Stimulated activated CD8-positive, alpha-beta memory T cell treated with anti-CD3 and anti-CD28 coated beads, Interleukin-12 subunit alpha, Interleukin-12 subunit beta, amount 100 ng/mL, for 1 hour (primary cell): ENCODE results near the gene NCAPG2.

Experiments
- DNase-seq: peaks from one replicate; pipeline ENCODE4 v3.0.0-alpha.2; 2020; ENCODE audit warnings: low read depth

Gene NCAPG2

GRCh38 chr7:158734861-158735260 is 30.3 kb upstream of the NCAPG2 start:
- no peak for DNase-seq

GRCh38 chr7:158733775-158734494 is 29.3 kb upstream of the NCAPG2 start:
- DNase-seq = no peak

- no peak for DNase-seq
Measured at GRCh38 chr7:158733220-158733519, 28.6 kb upstream of the NCAPG2 start.

GRCh38 chr7:158732494-158733219 is 28.1 kb upstream of the NCAPG2 start:
- no peak for DNase-seq

- DNase-seq = no peak
Measured at GRCh38 chr7:158731761-158732160, 27.2 kb upstream of the NCAPG2 start.

GRCh38 chr7:158730383-158731346 is 26.1 kb upstream of the NCAPG2 start:
- DNase-seq = no peak

GRCh38 chr7:158729646-158730382 is 25.2 kb upstream of the NCAPG2 start:
- no peak for DNase-seq

GRCh38 chr7:158728911-158729645 is 24.5 kb upstream of the NCAPG2 start:
- DNase-seq = no peak

- DNase-seq = no peak
Measured at GRCh38 chr7:158727690-158728089, 23.1 kb upstream of the NCAPG2 start.

GRCh38 chr7:158726277-158726807 is 21.7 kb upstream of the NCAPG2 start:
- no peak for DNase-seq

- DNase-seq = no peak
Measured at GRCh38 chr7:158725506-158725800, 20.8 kb upstream of the NCAPG2 start.

GRCh38 chr7:158724658-158725505 is 20.3 kb upstream of the NCAPG2 start:
- no peak for DNase-seq

- DNase-seq = no peak
Measured at GRCh38 chr7:158723714-158724385, 19.2 kb upstream of the NCAPG2 start.

- no peak for DNase-seq
Measured at GRCh38 chr7:158723266-158723665, 18.7 kb upstream of the NCAPG2 start.

- no peak for DNase-seq
Measured at GRCh38 chr7:158722574-158723237, 18.1 kb upstream of the NCAPG2 start.

- no peak for DNase-seq
Measured at GRCh38 chr7:158720112-158720511, 15.5 kb upstream of the NCAPG2 start.

- DNase-seq = no peak
Measured at GRCh38 chr7:158716802-158717201, 12.2 kb upstream of the NCAPG2 start.

GRCh38 chr7:158710651-158711102 is 6.1 kb upstream of the NCAPG2 start:
- DNase-seq = no peak

- DNase-seq = no peak
Measured at GRCh38 chr7:158707610-158708009, 3.0 kb upstream of the NCAPG2 start.
